ENCODE measurements around the gene KRT81. TPM values are rescaled to one million over a fixed set of nuclear protein-coding genes. Genes with fewer than 3 reads are reported as not detected.
"Not testable (repeated sequence)": the region's sequence is repeated elsewhere in the genome, so short reads cannot be mapped to it uniquely, and the experiment has no call there.

Gene KRT81
- total and polyA plus RNA-seq, 2 donors (not counting 1 experiment from before 2014, with no cell fraction given) = not detected

DNA sequence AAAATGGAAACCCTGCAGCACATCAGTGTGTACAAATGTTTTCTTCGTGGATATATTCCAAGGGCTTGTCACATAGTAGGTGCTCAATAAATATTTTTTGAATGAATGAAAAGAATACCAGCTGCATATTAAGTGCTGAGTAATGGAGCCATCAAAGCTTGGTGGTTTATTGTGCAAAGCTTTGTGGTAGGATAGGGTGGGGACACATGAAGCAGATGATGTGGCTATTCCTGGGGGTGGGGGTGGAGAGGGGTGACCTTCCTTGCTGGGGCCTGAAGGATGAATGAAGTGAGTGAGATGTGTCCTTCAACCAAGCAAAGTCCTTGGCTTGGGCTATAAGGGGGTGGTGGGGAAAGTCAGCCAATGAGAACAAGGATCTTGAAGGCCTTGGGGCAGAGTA, 4.3 kb upstream of the KRT81 start:
- TF ChIP-seq EZH2 (IDR thresholded peaks at IDR 0.05; ENCODE audit: low read length, missing control alignments) (no peak), CTCF (conservative IDR thresholded peaks at IDR 0.05 in 1 of 2, IDR thresholded peaks at IDR 0.05 in 1 of 2; ENCODE audit: low read depth in 1 of 2, low read length in 2 of 2) (no peak)
- Histone ChIP-seq H3K9me3 (ENCODE audit: control insufficient read depth, insufficient read depth, low read depth, low read length) (no peaks in the 10 kb centered on the region), H3K4me1 (ENCODE audit: control insufficient read depth, extremely low read depth, insufficient read depth, low read length) (no peaks in the 10 kb centered on the region), H3K9ac (ENCODE audit: insufficient read depth, low read length) (no peak overlapping the region), H3K36me3 (ENCODE audit: control insufficient read depth, insufficient read depth, low read length) (no peaks in the 10 kb centered on the region), H4K20me1 (ENCODE audit: control insufficient read depth, extremely low read depth, insufficient read depth, low read length) (no peaks in the 10 kb centered on the region), H3K27me3 (ENCODE audit: control insufficient read depth, insufficient read depth, low read length) (peaks cover 6% of the 10 kb centered on the region), H3K4me2 (ENCODE audit: extremely low read depth, insufficient read depth, low read length) (no peak overlapping the region), H2AFZ (ENCODE audit: low read length) (no peak overlapping the region), H3K79me2 (ENCODE audit: control insufficient read depth, insufficient read depth, low read length) (no peaks in the 10 kb centered on the region), H3K4me3 (replicated peaks in 1 of 4; ENCODE audit: control extremely low read depth in 1 of 4, insufficient read depth in 1 of 4, low read depth in 3 of 4, low read length in 4 of 4) (no peak overlapping the region), H3K27ac (ENCODE audit: insufficient read depth, low read length) (no peak overlapping the region)
- no peak for DNase-seq (ENCODE audit: low read depth in 2 of 2)

GRCh38 chr12:52294803-52295202, 3.5 kb upstream of the KRT81 start:
- H3K4me1 ChIP-seq (ENCODE audit: control insufficient read depth, extremely low read depth, insufficient read depth, low read length) = no peaks in the 10 kb centered on the region
- TF ChIP-seq EZH2 (IDR thresholded peaks at IDR 0.05; ENCODE audit: low read length, missing control alignments) (no peak), CTCF (conservative IDR thresholded peaks at IDR 0.05 in 1 of 2, IDR thresholded peaks at IDR 0.05 in 1 of 2; ENCODE audit: low read depth in 1 of 2, low read length in 2 of 2) (no peak)

GRCh38 chr12:52293926-52294325, 2.6 kb upstream of the KRT81 start:
- H3K9ac ChIP-seq (ENCODE audit: insufficient read depth, low read length) = no peak overlapping the region
- H4K20me1 ChIP-seq (ENCODE audit: control insufficient read depth, extremely low read depth, insufficient read depth, low read length) = no peaks in the 10 kb centered on the region
- no peaks in the 10 kb centered on the region for H3K4me1 ChIP-seq (ENCODE audit: control insufficient read depth, extremely low read depth, insufficient read depth, low read length)
- H3K27ac ChIP-seq (ENCODE audit: insufficient read depth, low read length) = no peak overlapping the region
- H2AFZ ChIP-seq (ENCODE audit: low read length) = no peak overlapping the region
- no peak overlapping the region for H3K4me2 ChIP-seq (ENCODE audit: extremely low read depth, insufficient read depth, low read length)
- no peak for DNase-seq (ENCODE audit: low read depth in 2 of 2)
- no peaks in the 10 kb centered on the region for H3K36me3 ChIP-seq (ENCODE audit: control insufficient read depth, insufficient read depth, low read length)
- no peak overlapping the region for H3K4me3 ChIP-seq (replicated peaks in 1 of 4; ENCODE audit: control extremely low read depth in 1 of 4, insufficient read depth in 1 of 4, low read depth in 3 of 4, low read length in 4 of 4)
- no peaks in the 10 kb centered on the region for H3K9me3 ChIP-seq (ENCODE audit: control insufficient read depth, insufficient read depth, low read depth, low read length)
- no peak for TF ChIP-seq EZH2 (IDR thresholded peaks at IDR 0.05; ENCODE audit: low read length, missing control alignments)
- TF ChIP-seq CTCF (conservative IDR thresholded peaks at IDR 0.05 in 1 of 2, IDR thresholded peaks at IDR 0.05 in 1 of 2; ENCODE audit: low read depth in 1 of 2, low read length in 2 of 2) = no peak
- peaks cover 4% of the 10 kb centered on the region for H3K27me3 ChIP-seq (ENCODE audit: control insufficient read depth, insufficient read depth, low read length)
- no peaks in the 10 kb centered on the region for H3K79me2 ChIP-seq (ENCODE audit: control insufficient read depth, insufficient read depth, low read length)

More at GRCh38 chr12:52294803-52295202, 3.5 kb upstream of the KRT81 start:
- H3K4me3 ChIP-seq (replicated peaks in 1 of 4; ENCODE audit: control extremely low read depth in 1 of 4, insufficient read depth in 1 of 4, low read depth in 3 of 4, low read length in 4 of 4) = no peak overlapping the region
- no peaks in the 10 kb centered on the region for H3K9me3 ChIP-seq (ENCODE audit: control insufficient read depth, insufficient read depth, low read depth, low read length)
- H3K36me3 ChIP-seq (ENCODE audit: control insufficient read depth, insufficient read depth, low read length) = no peaks in the 10 kb centered on the region
- H3K4me2 ChIP-seq (ENCODE audit: extremely low read depth, insufficient read depth, low read length) = no peak overlapping the region
- no peak overlapping the region for H3K27ac ChIP-seq (ENCODE audit: insufficient read depth, low read length)
- H3K27me3 ChIP-seq (ENCODE audit: control insufficient read depth, insufficient read depth, low read length) = peaks cover 4% of the 10 kb centered on the region
- H2AFZ ChIP-seq (ENCODE audit: low read length) = no peak overlapping the region
- H4K20me1 ChIP-seq (ENCODE audit: control insufficient read depth, extremely low read depth, insufficient read depth, low read length) = no peaks in the 10 kb centered on the region
- no peaks in the 10 kb centered on the region for H3K79me2 ChIP-seq (ENCODE audit: control insufficient read depth, insufficient read depth, low read length)
- H3K9ac ChIP-seq (ENCODE audit: insufficient read depth, low read length) = no peak overlapping the region
- no peak for DNase-seq (ENCODE audit: low read depth in 2 of 2)

GRCh38 chr12:52290483-52291134, 725 bp downstream of the KRT81 start:
- H3K27me3 ChIP-seq (ENCODE audit: control insufficient read depth, insufficient read depth, low read length); H3K79me2 ChIP-seq (ENCODE audit: control insufficient read depth, insufficient read depth, low read length); H3K4me3 ChIP-seq (replicated peaks in 1 of 4; ENCODE audit: control extremely low read depth in 1 of 4, insufficient read depth in 1 of 4, low read depth in 3 of 4, low read length in 4 of 4): not testable (repeated sequence)

More at GRCh38 chr12:52290483-52291134, 725 bp downstream of the KRT81 start:
- H3K36me3 ChIP-seq (ENCODE audit: control insufficient read depth, insufficient read depth, low read length); H3K4me1 ChIP-seq (ENCODE audit: control insufficient read depth, extremely low read depth, insufficient read depth, low read length); H4K20me1 ChIP-seq (ENCODE audit: control insufficient read depth, extremely low read depth, insufficient read depth, low read length); H3K9ac ChIP-seq (ENCODE audit: insufficient read depth, low read length); H3K4me2 ChIP-seq (ENCODE audit: extremely low read depth, insufficient read depth, low read length); DNase-seq (ENCODE audit: low read depth in 2 of 2); H2AFZ ChIP-seq (ENCODE audit: low read length); H3K27ac ChIP-seq (ENCODE audit: insufficient read depth, low read length); H3K9me3 ChIP-seq (ENCODE audit: control insufficient read depth, insufficient read depth, low read depth, low read length): not testable (repeated sequence)
